DMS153 treated with DMSO at 0.1 percent for 48 hours (cell line): Measurements from ENCODE around the gene CCAR1.
A peak's percentile ranks its signal among the peaks of the same experiment; 100 is the strongest.
"Not testable (repeated sequence)": the region's sequence is repeated elsewhere in the genome, so short reads cannot be mapped to it uniquely, and the experiment has no call there.

ENCODE experiments used
- DNase-seq: peaks from one replicate; lab custom pipeline; 2025; ENCODE audit not compliant: unreplicated experiment; lab: John Stamatoyannopoulos, UW

CCAR1 gene

GRCh38 chr10:68759223-68759863, 38.3 kb downstream of the CCAR1 start:
- DNase-seq, result no peak

GRCh38 chr10:68759967-68760366, 38.9 kb downstream of the CCAR1 start:
- DNase-seq, result no peak

DNA sequence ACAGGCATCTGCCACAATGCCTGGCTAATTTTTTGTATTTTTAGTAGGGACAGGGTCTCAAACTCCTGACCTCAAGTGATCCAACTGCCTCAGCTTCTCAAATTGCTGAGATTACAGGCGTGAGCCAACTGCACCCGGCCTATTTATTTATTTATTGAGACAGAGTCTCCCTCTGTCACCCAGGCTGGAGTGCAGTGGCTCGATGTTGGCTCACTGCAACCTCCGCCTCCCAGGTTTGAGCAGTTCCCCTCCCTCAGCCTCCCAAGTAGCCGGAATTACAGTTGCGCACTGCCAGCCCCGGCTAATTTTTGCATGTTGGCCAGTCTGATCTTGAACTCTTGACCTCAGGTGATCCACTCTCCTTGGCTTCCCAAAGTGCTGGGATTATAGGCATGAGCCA, 46.4 kb downstream of the CCAR1 start:
- not testable (repeated sequence) for DNase-seq

DNA sequence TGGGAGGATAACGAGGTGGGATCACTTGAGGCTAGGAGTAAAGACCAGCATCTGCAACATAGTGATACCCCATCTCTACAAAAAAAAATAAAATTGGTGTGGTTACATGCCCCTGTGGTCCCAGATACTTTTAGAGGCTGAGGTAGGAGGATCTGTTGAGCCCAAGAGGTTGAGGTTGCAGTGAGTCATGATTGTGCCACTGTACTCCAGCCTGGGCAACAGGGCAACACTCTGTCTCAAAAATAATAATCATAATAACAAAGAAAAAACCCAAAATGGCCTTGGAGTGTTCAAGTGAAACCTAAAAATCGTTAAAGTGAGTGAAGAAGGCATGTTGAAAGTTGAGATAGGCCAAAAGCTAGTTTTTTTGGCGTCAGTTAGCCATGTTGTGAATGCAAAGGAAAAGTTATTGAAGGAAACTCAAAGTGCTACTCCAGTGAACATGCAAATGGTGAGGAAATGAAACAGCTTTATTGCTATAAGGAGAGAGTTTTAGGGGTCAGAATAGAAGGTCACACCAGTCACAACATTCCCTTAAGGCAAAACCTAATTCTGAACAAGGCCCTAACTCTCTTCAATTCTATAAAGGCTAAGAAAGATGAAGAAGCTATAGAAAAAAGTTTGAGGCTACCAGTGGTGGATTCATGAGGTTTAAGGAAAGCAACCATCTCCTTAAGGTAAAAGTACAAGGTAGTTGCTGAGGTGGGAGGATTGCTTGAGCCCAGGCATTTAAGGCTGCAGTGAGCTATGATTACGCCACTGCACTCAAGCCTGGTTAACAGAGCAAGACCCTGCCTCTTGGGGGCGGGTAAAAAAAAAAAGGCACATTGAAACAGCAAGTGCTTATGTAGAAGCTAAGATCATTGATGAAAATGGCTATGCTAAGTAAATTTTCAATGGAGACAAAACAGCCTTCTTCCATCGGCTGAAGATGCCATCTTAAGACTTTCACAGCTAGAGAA, 60.9 kb downstream of the CCAR1 start:
- no peak for DNase-seq

GRCh38 chr10:68784476-68784875, 63.4 kb downstream of the CCAR1 start:
- no peak for DNase-seq

DNA sequence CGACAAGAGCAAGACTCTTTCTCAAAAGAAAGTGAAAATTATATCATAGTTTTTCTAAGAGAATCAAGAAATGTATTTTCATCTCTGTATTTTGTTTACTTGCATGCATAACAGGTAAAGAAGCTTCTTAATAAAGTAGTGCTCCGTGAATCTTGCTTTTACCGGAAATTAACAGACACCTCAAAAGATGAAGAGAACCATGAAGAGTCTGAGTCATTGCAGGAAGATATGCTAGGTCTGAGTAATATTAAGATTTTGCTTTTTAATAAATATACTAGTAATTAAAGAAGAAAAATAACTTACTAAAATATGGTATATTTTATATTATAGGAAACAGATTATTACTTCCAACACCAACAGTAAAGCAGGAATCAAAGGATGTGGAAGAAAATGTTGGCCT, 66.8 kb downstream of the CCAR1 start:
- no peak for DNase-seq

- DNase-seq, result no peak
Observed at GRCh38 chr10:68790476-68790875, 69.4 kb downstream of the CCAR1 start.

- no peak for DNase-seq
Observed at GRCh38 chr10:68792115-68792514, 71.1 kb downstream of the CCAR1 start.

- DNase-seq, result no peak
Observed at GRCh38 chr10:68795886-68796532, 75.0 kb downstream of the CCAR1 start.

GRCh38 chr10:68796605-68797004, 75.6 kb downstream of the CCAR1 start:
- DNase-seq, result no peak

DNA sequence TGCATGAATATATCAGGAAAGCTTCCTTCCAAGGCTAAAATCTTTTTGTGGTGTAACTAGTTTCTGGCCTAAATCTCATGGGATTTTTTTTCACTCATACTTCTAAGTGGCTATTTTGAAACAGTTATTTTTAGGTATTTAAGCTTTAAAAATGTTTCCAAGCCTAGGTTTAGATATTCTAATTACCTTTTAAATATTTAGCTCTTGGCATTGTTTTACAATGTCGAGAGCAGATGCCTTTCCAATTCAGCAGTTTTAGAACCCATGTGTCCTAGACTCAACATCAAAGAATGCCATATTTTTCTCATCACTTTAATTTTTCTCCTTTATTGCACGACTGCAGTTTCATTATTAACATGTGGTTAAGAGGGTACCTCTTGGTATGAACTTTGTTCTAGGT, 79.2 kb downstream of the CCAR1 start:
- no peak for DNase-seq

- no peak for DNase-seq
Observed at GRCh38 chr10:68804692-68805091, 83.7 kb downstream of the CCAR1 start.

DNA sequence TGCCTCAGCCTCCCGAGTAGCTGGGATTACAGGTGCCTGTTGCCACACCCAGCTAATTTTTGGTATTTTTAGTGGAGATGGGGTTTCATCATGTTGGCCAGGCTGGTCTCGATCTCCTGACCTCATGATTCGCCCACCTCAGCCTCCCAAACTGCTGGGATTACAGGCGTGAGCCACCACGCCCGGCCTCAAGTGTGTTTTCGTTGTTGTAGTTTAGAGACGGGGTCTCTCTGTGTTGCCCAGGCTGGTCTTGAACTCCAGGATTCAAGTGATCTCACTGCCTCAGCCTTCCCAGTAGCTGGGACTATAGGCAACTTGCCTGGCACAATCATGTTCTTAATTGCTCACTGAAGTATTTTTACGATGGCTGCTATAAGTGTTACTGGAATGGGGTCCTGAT, 89.8 kb downstream of the CCAR1 start:
- DNase-seq, result not testable (repeated sequence)

GRCh38 chr10:68811314-68812009, 90.4 kb downstream of the CCAR1 start:
- DNase-seq, result no peak

DNA sequence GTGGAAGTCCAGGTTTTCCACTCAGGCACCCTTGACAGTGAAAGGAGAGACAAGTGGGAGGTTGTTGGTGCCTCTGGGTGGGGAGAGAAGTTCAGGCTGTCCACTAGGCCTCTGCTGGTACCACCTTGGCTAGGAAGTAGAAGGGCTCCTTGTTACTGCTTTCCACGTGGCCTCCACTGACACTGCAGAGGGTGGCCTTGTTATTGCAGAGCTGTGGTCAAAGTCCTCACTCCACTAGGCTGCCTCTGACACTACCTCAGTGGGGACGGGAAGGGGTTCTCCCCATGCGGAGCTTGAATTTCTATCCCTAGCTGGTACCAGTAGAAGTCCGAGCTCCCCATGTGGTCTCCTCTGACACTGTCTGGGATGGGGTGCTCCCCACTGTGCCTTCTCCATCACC, 91.4 kb downstream of the CCAR1 start:
- no peak for DNase-seq

GRCh38 chr10:68813559-68813958, 92.5 kb downstream of the CCAR1 start:
- no peak for DNase-seq

DNA sequence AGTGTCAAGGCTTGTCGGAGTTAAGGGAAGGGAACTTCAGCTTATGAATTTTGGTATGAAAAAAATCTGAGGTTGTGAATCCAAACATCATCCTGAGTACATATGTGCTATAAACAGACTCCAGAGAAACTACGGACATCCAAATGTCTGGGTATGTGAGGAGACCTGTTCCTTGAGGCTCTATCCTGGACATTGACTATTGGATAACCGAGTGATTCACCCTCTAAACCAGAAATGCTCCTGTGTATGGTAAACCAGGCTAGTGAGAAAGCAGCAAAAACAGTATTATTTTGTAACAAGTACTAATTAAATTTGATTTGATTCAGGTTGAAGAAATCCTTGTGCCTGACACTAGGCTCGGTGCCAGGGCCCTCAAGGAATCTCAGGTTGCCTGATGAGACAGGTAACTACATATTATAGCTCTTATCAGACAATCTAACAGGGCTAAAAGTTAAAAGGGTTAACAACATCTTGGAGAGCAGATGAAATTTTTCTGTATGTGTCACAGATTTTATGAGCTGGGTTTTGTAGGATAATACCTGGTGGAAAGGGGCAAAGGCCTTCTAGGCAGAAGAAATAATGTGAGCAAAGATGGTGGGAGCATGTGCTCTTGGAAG, 95.9 kb downstream of the CCAR1 start:
- no peak for DNase-seq

- not testable (repeated sequence) for DNase-seq
Observed at GRCh38 chr10:68820359-68820758, 99.3 kb downstream of the CCAR1 start.

GRCh38 chr10:68822626-68823025, 101.6 kb downstream of the CCAR1 start:
- DNase-seq, result not testable (repeated sequence)

GRCh38 chr10:68826764-68827591, 105.9 kb downstream of the CCAR1 start, which contains the start of gene STOX1:
STOX1 (plus strand) TSS chr10:68827531; CDS start chr10:68827624, 93 bp downstream.
- peak; percentile 22 for DNase-seq
